Mesenchymal stem cell (in vitro differentiated cells and primary cell): Measurements from ENCODE around the gene USP47.

Experiments
- DNase-seq: peaks from one replicate; pipeline ENCODE4 v3.0.0-alpha.2; 2013
- H2AFZ ChIP-seq: one replicate; pipeline ENCODE4 v1.6.1; 2013; ENCODE audit warnings: low read depth, mild to moderate bottlenecking, control low read depth, inconsistent platforms, low read length, moderate library complexity
- H2AK5ac ChIP-seq: 2 replicates; pipeline ENCODE4 v1.6.1; 2013; ENCODE audit warnings: low read length, moderate library complexity, mild to moderate bottlenecking, inconsistent platforms; ENCODE audit not compliant: severe bottlenecking
- H2BK120ac ChIP-seq: one replicate; pipeline ENCODE4 v1.6.1; 2013; ENCODE audit warnings: low read depth, mild to moderate bottlenecking, inconsistent platforms, low read length, moderate library complexity
- H2BK12ac ChIP-seq, 2 experiments: one replicate each; pipeline ENCODE4 v1.6.1; 2013; ENCODE audit warnings: inconsistent platforms in 2 of 2, low read length in 2 of 2, mild to moderate bottlenecking in 2 of 2, moderate library complexity in 2 of 2, control low read depth in 1 of 2
- H2BK15ac ChIP-seq: one replicate; pipeline ENCODE4 v1.6.1; 2013; ENCODE audit warnings: mild to moderate bottlenecking, low read depth, inconsistent platforms; ENCODE audit not compliant: poor library complexity, severe bottlenecking
- H2BK5ac ChIP-seq: 2 replicates; pipeline ENCODE4 v1.6.1; 2013; ENCODE audit warnings: low read depth, mild to moderate bottlenecking, low read length, control low read depth, inconsistent platforms; ENCODE audit not compliant: poor library complexity, severe bottlenecking
- H3K14ac ChIP-seq, 2 experiments: one replicate each; pipeline ENCODE4 v1.6.1; 2013; ENCODE audit warnings: inconsistent platforms in 2 of 2, low read length in 2 of 2, control low read depth in 1 of 2, mild to moderate bottlenecking in 1 of 2, moderate library complexity in 1 of 2
- H3K18ac ChIP-seq, 2 experiments: one replicate each; pipeline ENCODE4 v1.6.1; 2013; ENCODE audit warnings: inconsistent platforms in 2 of 2, low read length in 2 of 2, control low read depth in 1 of 2, low read depth in 1 of 2, mild to moderate bottlenecking in 1 of 2
- H3K23ac ChIP-seq, 2 experiments: one replicate each; pipeline ENCODE4 v1.6.1; 2013; ENCODE audit warnings: inconsistent platforms in 2 of 2, low read length in 2 of 2, mild to moderate bottlenecking in 2 of 2, moderate library complexity in 2 of 2, control low read depth in 1 of 2
- H3K27ac ChIP-seq: 2 replicates; pipeline ENCODE4 v1.5.1; 2013; ENCODE audit warnings: mild to moderate bottlenecking, moderate library complexity, low read length, control low read depth, inconsistent platforms; ENCODE audit not compliant: poor library complexity, severe bottlenecking
- H3K27me3 ChIP-seq, 2 experiments: 2 replicates each; pipeline versions ENCODE4 v1.6.1 to v1.7.0; 2013; ENCODE audit warnings: low read length in 2 of 2, mild to moderate bottlenecking in 2 of 2, moderate library complexity in 2 of 2, control low read depth in 1 of 2, inconsistent platforms in 1 of 2; ENCODE audit not compliant: control insufficient read depth in 1 of 2, insufficient read depth in 1 of 2
- H3K36me3 ChIP-seq, 2 experiments: 2 replicates each; pipeline versions ENCODE4 v1.6.1 to v1.7.0; 2013; ENCODE audit warnings: low read length in 2 of 2, control low read depth in 1 of 2, inconsistent platforms in 1 of 2, low read depth in 1 of 2, mild to moderate bottlenecking in 1 of 2; ENCODE audit not compliant: insufficient read depth in 2 of 2, control insufficient read depth in 1 of 2
- H3K4ac ChIP-seq, 2 experiments: one replicate each; pipeline ENCODE4 v1.6.1; 2013; ENCODE audit warnings: inconsistent platforms in 2 of 2, low read length in 2 of 2, mild to moderate bottlenecking in 2 of 2, moderate library complexity in 2 of 2, control low read depth in 1 of 2, low read depth in 1 of 2
- H3K4me1 ChIP-seq: 2 replicates; pipeline ENCODE4 v1.6.1; 2013; ENCODE audit warnings: low read depth, low read length, control low read depth; ENCODE audit not compliant: control insufficient read depth, insufficient read depth
- H3K4me2 ChIP-seq: 2 replicates; pipeline ENCODE4 v1.6.1; 2013; ENCODE audit warnings: low read length, mild to moderate bottlenecking, inconsistent platforms; ENCODE audit not compliant: poor library complexity, severe bottlenecking
- H3K4me3 ChIP-seq, 2 experiments: 2 replicates each; pipeline versions ENCODE4 v1.5.1 to v1.7.0; 2013; ENCODE audit warnings: low read length in 2 of 2, mild to moderate bottlenecking in 2 of 2, control low read depth in 1 of 2, low read depth in 1 of 2; ENCODE audit not compliant: insufficient read depth in 1 of 2
- H3K79me1 ChIP-seq: replicated peaks from 2 replicates; pipeline ENCODE4 v1.6.1; 2013; ENCODE audit warnings: mild to moderate bottlenecking, control low read depth, low read length, inconsistent platforms; ENCODE audit not compliant: poor library complexity, severe bottlenecking
- H3K9ac ChIP-seq: 2 replicates; pipeline ENCODE4 v1.7.0; 2013; ENCODE audit warnings: mild to moderate bottlenecking, low read length, moderate library complexity
- H3K9me3 ChIP-seq: 2 replicates; pipeline ENCODE4 v1.7.0; 2013; ENCODE audit warnings: mild to moderate bottlenecking, low read length; ENCODE audit not compliant: control insufficient read depth
- H4K8ac ChIP-seq: one replicate; pipeline ENCODE4 v1.6.1; 2013; ENCODE audit warnings: inconsistent platforms, mild to moderate bottlenecking, low read length, moderate library complexity
- H4K91ac ChIP-seq: one replicate; pipeline ENCODE4 v1.6.1; 2013; ENCODE audit warnings: mild to moderate bottlenecking, low read length, inconsistent platforms
- WGBS: methylation state at CpG from one replicate; pipeline ENCODE4 v1.1.7; 2013; ENCODE audit warnings: mixed read lengths; 5-methylcytosine and 5-hydroxymethylcytosine counted together

The USP47 gene

DNA sequence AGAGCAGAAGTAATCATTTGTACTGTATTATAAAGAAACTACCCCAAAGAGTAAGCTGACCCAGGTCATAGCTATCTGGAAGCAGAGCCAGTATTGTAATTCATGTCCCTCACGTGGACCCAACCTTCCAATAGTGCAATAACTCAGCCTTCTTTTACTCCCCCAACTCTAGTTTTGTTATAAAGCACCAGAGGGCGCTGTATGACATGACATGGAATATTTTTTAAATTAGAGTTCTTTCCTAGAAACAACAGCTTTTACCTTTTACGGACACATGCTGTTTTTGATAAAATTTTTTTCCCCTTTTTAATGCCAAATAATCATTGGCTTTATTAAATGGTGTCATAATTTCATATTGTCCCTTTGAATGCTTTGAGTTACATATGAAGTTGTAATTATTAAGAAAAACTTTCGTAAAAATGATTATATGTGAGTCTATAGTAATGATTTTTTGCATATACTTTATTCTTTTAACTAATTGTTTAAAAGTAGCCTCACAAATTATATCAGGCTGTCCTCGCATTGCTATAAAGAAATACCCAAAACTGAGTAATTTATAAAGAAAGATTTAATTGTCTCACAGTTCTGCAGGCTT is 89.8 kb downstream of the USP47 start:
- H3K9ac ChIP-seq: peak overlapping the region; percentile 33
- H2BK15ac ChIP-seq: no peak overlapping the region
- no peak overlapping the region for H3K4me3 ChIP-seq
- H2AFZ ChIP-seq: no peak overlapping the region
- H2AK5ac ChIP-seq: no peak overlapping the region
- H2BK5ac ChIP-seq: no peak overlapping the region
- H3K27ac ChIP-seq: no peak overlapping the region
- H3K14ac ChIP-seq: no peak overlapping the region
- no peak overlapping the region for H4K91ac ChIP-seq
- H4K8ac ChIP-seq: no peak overlapping the region
- H3K4me1 ChIP-seq: no peaks in the 10 kb centered on the region
- no peaks in the 10 kb centered on the region for H3K9me3 ChIP-seq
- H3K18ac ChIP-seq: no peak overlapping the region
- no peaks in the 10 kb centered on the region for H3K27me3 ChIP-seq
- no peak overlapping the region for H2BK120ac ChIP-seq
- DNase-seq: peak; percentile 65
- WGBS: 40% methylated on average over 1 of the region's 5 CpGs
- no peak overlapping the region for H2BK12ac ChIP-seq
- no peak overlapping the region for H3K23ac ChIP-seq
- no peak overlapping the region for H3K4me2 ChIP-seq
- H3K4ac ChIP-seq: no peak overlapping the region
- H3K79me1 ChIP-seq: peaks cover 5% of the 10 kb centered on the region
- peaks cover 4 to 73% of the 10 kb centered on the region in 2 experiments for H3K36me3 ChIP-seq

DNA sequence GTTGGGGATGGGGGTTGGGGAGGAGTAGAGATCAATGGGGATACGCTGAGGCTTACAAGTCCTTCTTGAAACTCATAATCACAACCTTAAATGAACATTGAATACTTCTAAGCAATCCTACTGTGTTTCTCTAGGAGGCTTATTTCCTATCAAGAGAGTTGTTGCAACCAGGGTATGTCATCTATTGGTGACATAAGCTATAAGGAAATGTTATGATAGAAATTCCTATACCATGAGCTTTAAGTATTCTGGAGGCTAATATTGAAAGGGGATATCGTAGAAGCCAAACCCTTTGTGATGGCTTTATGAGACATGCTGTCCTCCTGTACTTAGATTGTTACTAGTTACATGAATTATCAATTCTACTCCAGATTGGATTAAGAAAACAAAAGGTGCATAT is 93.8 kb downstream of the USP47 start:
- Histone ChIP-seq H3K14ac (no peak overlapping the region), H2BK120ac (no peak overlapping the region), H3K4me2 (no peak overlapping the region), H2AK5ac (no peak overlapping the region), H3K79me1 (peaks cover 7% of the 10 kb centered on the region), H3K9ac (no peak overlapping the region), H3K4me3 (no peak overlapping the region), H2BK5ac (no peak overlapping the region), H3K18ac (no peak overlapping the region), H4K91ac (no peak overlapping the region), H2BK12ac (no peak overlapping the region), H3K36me3 (peaks cover 4 to 79% of the 10 kb centered on the region in 2 experiments), H3K4ac (no peak overlapping the region), H3K4me1 (no peaks in the 10 kb centered on the region), H3K27ac (no peak overlapping the region), H3K27me3 (no peaks in the 10 kb centered on the region), H2BK15ac (no peak overlapping the region), H3K23ac (no peak overlapping the region), H3K9me3 (no peaks in the 10 kb centered on the region), H4K8ac (no peak overlapping the region), H2AFZ (no peak overlapping the region)
- no peak for DNase-seq
- WGBS: no CpG with 5 or more reads among the region's 2 CpGs

DNA sequence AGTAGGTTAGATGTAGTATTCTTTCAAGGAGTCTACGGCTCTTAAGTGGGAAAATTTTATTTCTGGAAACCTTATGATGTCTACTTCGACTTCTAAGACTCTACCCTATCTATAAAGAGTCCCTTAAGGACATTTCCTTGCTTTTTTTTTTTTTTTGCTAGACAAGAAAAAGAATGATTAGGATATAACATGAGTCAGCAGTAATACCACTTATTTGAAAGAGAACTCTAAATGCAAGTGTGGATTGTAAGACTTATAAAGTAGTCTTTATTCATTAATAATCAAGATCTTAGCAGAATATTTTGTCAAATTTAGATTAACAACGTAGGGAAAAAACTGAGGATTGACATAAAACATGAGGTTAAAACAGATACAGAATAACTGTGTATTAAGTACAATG is 95.7 kb downstream of the USP47 start:
- Histone ChIP-seq H2BK12ac (no peak overlapping the region), H2BK5ac (no peak overlapping the region), H3K4me2 (no peak overlapping the region), H3K9ac (peak overlapping the region; percentile 30), H2AK5ac (no peak overlapping the region), H3K18ac (no peak overlapping the region), H3K36me3 (peaks cover 0 to 85% of the 10 kb centered on the region in 2 experiments), H3K4me3 (no peak overlapping the region), H3K79me1 (peaks cover 5% of the 10 kb centered on the region), H4K91ac (no peak overlapping the region), H3K14ac (no peak overlapping the region), H3K27me3 (no peaks in the 10 kb centered on the region), H3K27ac (no peak overlapping the region), H4K8ac (no peak overlapping the region), H2BK15ac (no peak overlapping the region), H3K4me1 (no peaks in the 10 kb centered on the region), H2BK120ac (no peak overlapping the region), H3K4ac (no peak overlapping the region), H3K9me3 (no peaks in the 10 kb centered on the region), H3K23ac (no peak overlapping the region), H2AFZ (no peak overlapping the region)
- WGBS: no CpG with 5 or more reads among the region's 3 CpGs
- DNase-seq: no peak

DNA sequence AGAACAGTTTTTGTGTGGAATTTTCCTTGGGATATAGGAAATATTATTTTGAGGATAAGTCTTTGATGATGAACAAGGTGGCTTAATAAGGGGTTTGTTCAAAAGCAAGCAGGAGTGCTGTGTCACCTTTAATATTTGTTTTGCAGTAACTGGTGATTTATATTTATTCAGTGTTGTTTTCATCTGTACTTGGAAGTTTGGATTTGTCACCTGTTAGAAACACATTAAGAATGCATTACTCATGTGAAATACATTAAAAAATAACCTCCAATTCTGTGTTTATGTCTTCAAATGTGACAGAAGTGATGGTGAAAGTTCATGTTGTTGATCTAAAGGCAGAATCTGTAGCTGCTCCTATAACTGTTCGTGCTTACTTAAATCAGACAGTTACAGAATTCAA is 96.2 kb downstream of the USP47 start:
- H2AK5ac ChIP-seq: no peak overlapping the region
- no peak overlapping the region for H4K8ac ChIP-seq
- no peak for DNase-seq
- H2BK12ac ChIP-seq: no peak overlapping the region
- H3K9me3 ChIP-seq: no peaks in the 10 kb centered on the region
- no peak overlapping the region for H2AFZ ChIP-seq
- no peak overlapping the region for H3K23ac ChIP-seq
- no peak overlapping the region for H3K4ac ChIP-seq
- H3K79me1 ChIP-seq: peaks cover 6% of the 10 kb centered on the region
- no peak overlapping the region for H3K18ac ChIP-seq
- H3K27me3 ChIP-seq: no peaks in the 10 kb centered on the region
- no peak overlapping the region for H2BK120ac ChIP-seq
- no peak overlapping the region for H2BK15ac ChIP-seq
- H4K91ac ChIP-seq: no peak overlapping the region
- H3K4me3 ChIP-seq: no peak overlapping the region
- H3K14ac ChIP-seq: no peak overlapping the region
- no CpG with 5 or more reads among the region's 1 CpG for WGBS
- H3K9ac ChIP-seq: peak overlapping the region; percentile 30
- no peak overlapping the region for H3K27ac ChIP-seq
- H3K4me2 ChIP-seq: no peak overlapping the region
- H3K4me1 ChIP-seq: no peaks in the 10 kb centered on the region
- H2BK5ac ChIP-seq: no peak overlapping the region
- H3K36me3 ChIP-seq: peaks cover 0 to 85% of the 10 kb centered on the region in 2 experiments
